GM18907 (cell line): ENCODE data around the gene C10orf53.

Source experiments
- ATAC-seq: cut with Tn5 transposase; IDR thresholded peaks from one replicate; pipeline ENCODE4 v1.9.1; 2021; ENCODE audit warnings: mild to moderate bottlenecking, moderate library complexity; ENCODE audit not compliant: unreplicated experiment

The C10orf53 gene

GRCh38 chr10:49736564-49737113 lies 57.2 kb downstream of the C10orf53 start:
- no peak for ATAC-seq

- no peak for ATAC-seq
Observed at GRCh38 chr10:49737474-49738201, 58.2 kb downstream of the C10orf53 start.

GRCh38 chr10:49738616-49739360 lies 59.3 kb downstream of the C10orf53 start:
- ATAC-seq = no peak

- ATAC-seq = no peak
Observed at GRCh38 chr10:49739426-49739825, 60.0 kb downstream of the C10orf53 start.

- no peak for ATAC-seq
Observed at GRCh38 chr10:49740346-49741107, 61.1 kb downstream of the C10orf53 start.

- no peak for ATAC-seq
Observed at GRCh38 chr10:49741108-49741995, 61.9 kb downstream of the C10orf53 start.

- no peak for ATAC-seq
Observed at GRCh38 chr10:49742683-49743463, 63.4 kb downstream of the C10orf53 start.

- no peak for ATAC-seq
Observed at GRCh38 chr10:49743464-49744075, 64.1 kb downstream of the C10orf53 start.

- no peak for ATAC-seq
Observed at GRCh38 chr10:49744091-49744685, 64.7 kb downstream of the C10orf53 start.

GRCh38 chr10:49744924-49745605 lies 65.6 kb downstream of the C10orf53 start:
- ATAC-seq = no peak

- ATAC-seq = no peak
Observed at GRCh38 chr10:49745756-49746155, 66.3 kb downstream of the C10orf53 start.

GRCh38 chr10:49746626-49747302 lies 67.3 kb downstream of the C10orf53 start:
- no peak for ATAC-seq
